PC-3 (cell line): ENCODE data around the gene PRSS1. TPM values are rescaled to one million over a fixed set of nuclear protein-coding genes. Genes with fewer than 3 reads are reported as not detected.
"Not testable (repeated sequence)": the region's sequence is repeated elsewhere in the genome, so short reads cannot be mapped to it uniquely, and the experiment has no call there.

ENCODE experiments used
- ATAC-seq: fragments of 200-7000 bp; cut with Tn5 transposase; 2 replicates; pipeline ENCODE4 v1.9.1; 2020; ENCODE audit warnings: mild to moderate bottlenecking, moderate library complexity
- BruUV-seq: library from RNA; stranded (reverse); fragments of 400-500 nt; replicated peaks from 2 replicates; lab custom pipeline; 2021; lab: Mats Ljungman, UMichigan
- CTCF ChIA-PET: fragments of 300-600 bp; sonication (Branson Sonifier 250); formaldehyde crosslinking; loops from one replicate; lab custom pipeline; 2022; ENCODE audit warnings: antibody characterized with exemption; lab: Charles Lee
- POLR2A ChIA-PET: fragments of 300-600 bp; sonication (Branson Sonifier 250); formaldehyde crosslinking; loops from one replicate; lab custom pipeline; 2022; ENCODE audit warnings: antibody characterized with exemption; ENCODE audit not compliant: unreplicated experiment; lab: Charles Lee
- DNase-seq: peaks from one replicate; pipeline ENCODE4 v3.0.0-alpha.2; 2015
- H2AFZ ChIP-seq: fragments of 300-600 bp; sonication (generic); 2 replicates; pipeline ENCODE4 v1.6.0; 2016; ENCODE audit warnings: antibody characterized with exemption, low read length
- H3F3A ChIP-seq: fragments of 300-600 bp; sonication (generic); one replicate; pipeline ENCODE4 v1.6.0; 2017; ENCODE audit warnings: antibody characterized with exemption, low read length, control low read depth, mild to moderate bottlenecking; ENCODE audit not compliant: unreplicated experiment
- H3K27ac ChIP-seq: fragments of 300-600 bp; sonication (generic); 2 replicates; pipeline ENCODE4 v1.5.1; 2016; ENCODE audit warnings: mild to moderate bottlenecking, low read length
- H3K27me3 ChIP-seq: fragments of 300-600 bp; sonication (generic); 2 replicates; pipeline ENCODE4 v1.6.1; 2016; ENCODE audit warnings: low read length, mixed read lengths
- H3K36me3 ChIP-seq: fragments of 300-600 bp; sonication (generic); 2 replicates; pipeline ENCODE4 v1.6.1; 2016; ENCODE audit warnings: low read depth, mixed run types, low read length, mixed read lengths
- H3K4me1 ChIP-seq: fragments of 300-600 bp; sonication (generic); 2 replicates; pipeline ENCODE4 v1.5.1; 2016; ENCODE audit warnings: low read length; ENCODE audit not compliant: insufficient read depth
- H3K4me2 ChIP-seq: fragments of 300-600 bp; sonication (generic); 2 replicates; pipeline ENCODE4 v1.6.0; 2016; ENCODE audit warnings: low read length
- H3K4me3 ChIP-seq: fragments of 300-600 bp; sonication (generic); 2 replicates; pipeline ENCODE4 v1.5.1; 2016; ENCODE audit warnings: mild to moderate bottlenecking, low read length, mixed read lengths
- H3K79me2 ChIP-seq: fragments of 300-600 bp; sonication (generic); 2 replicates; pipeline ENCODE4 v1.6.1; 2017; ENCODE audit warnings: low read length, mixed read lengths
- H3K9ac ChIP-seq: fragments of 300-600 bp; sonication (generic); 2 replicates; pipeline ENCODE4 v1.6.0; 2016; ENCODE audit warnings: mild to moderate bottlenecking, low read length
- H3K9me2 ChIP-seq: fragments of 300-600 bp; sonication (generic); replicated peaks from 2 replicates; pipeline ENCODE4 v1.6.1; 2016; ENCODE audit warnings: mixed run types, low read length, mixed read lengths
- H3K9me3 ChIP-seq: fragments of 300-600 bp; sonication (generic); 2 replicates; pipeline ENCODE4 v1.6.1; 2016; ENCODE audit warnings: low read length, mixed read lengths
- H4K20me1 ChIP-seq: fragments of 300-600 bp; sonication (generic); 2 replicates; pipeline ENCODE4 v1.6.1; 2016; ENCODE audit warnings: low read length, mixed read lengths
- CTCF ChIP-seq: fragments of 300-600 bp; sonication (generic); conservative IDR thresholded peaks from 2 replicates; pipeline ENCODE4 v1.5.1; 2017; ENCODE audit warnings: antibody characterized with exemption, low read depth, mild to moderate bottlenecking, low read length
- EZH2 ChIP-seq: fragments of 300-600 bp; sonication (generic); IDR thresholded peaks from one replicate; pipeline ENCODE4 v1.6.1; 2017; ENCODE audit warnings: antibody characterized with exemption, mild to moderate bottlenecking, low read length; ENCODE audit not compliant: unreplicated experiment
- EZH2phosphoT487 ChIP-seq: fragments of 300-600 bp; sonication (generic); IDR thresholded peaks from 2 replicates; pipeline ENCODE4 v1.6.1; 2018; ENCODE audit warnings: mild to moderate bottlenecking, antibody characterized with exemption, low read length, borderline replicate concordance
- intact Hi-C: fragments of 100-400 bp; cut with micrococcal nuclease; formaldehyde crosslinking; loops from 2 replicates; pipeline ENCODE4 v1.9.0; 2023
- total RNA-seq: library from RNA; depleted of rRNA; stranded (reverse); fragments of >200 nt; gene quantifications from 2 replicates; pipeline ENCODE4 v1.2.3, GENCODE V29; 2014

The PRSS1 gene
- total RNA-seq, 1 experiment from 2014 or later: not detected

GRCh38 chr7:142733271-142733670 is 16.0 kb upstream of the PRSS1 start:
- no TSS peak for BruUV-seq

DNA sequence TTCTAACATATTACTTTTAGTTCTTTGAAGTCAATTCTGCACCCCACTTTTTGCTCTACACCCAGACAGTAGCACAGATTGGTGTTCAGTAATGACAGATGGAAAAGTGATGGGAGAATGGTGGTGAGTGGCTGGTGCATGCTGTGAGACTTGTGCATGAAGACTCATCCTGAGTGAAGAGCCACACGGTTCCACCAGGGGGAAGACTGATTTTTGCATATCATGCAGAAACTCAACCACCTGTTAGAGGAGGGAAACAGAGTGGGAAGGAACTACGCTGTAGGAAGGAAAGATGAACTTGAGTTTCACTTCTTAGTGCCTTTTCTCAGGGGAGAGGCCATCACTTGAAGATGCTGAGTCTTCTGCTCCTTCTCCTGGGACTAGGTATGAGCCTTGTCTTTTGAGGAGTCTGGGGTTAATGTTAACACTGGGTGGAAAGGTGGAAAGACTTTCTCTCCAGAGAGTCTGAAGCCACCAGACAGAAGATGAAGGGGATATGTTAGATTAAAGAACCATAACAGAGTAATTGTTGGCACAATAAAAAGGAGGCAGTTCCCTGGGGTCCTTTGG is 9.3 kb upstream of the PRSS1 start:
- ChIA-PET POLR2A (no interaction called here), CTCF (no interaction called here)
- peak; percentile 42 for DNase-seq
- intact Hi-C loops: loop anchor here (1.0 kb wide), 1 partner anchor 43 kb away; no protein-coding TSS in a partner anchor
- H3K79me2 ChIP-seq: no peaks in the 10 kb centered on the region
- H3K36me3 ChIP-seq: no peaks in the 10 kb centered on the region
- BruUV-seq: no TSS peak
- H3K9ac ChIP-seq: no peak overlapping the region
- H3K4me3 ChIP-seq: no peak overlapping the region
- H3K9me3 ChIP-seq: no peaks in the 10 kb centered on the region
- H3K4me2 ChIP-seq: no peak overlapping the region
- no peak overlapping the region for H2AFZ ChIP-seq
- no peaks in the 10 kb centered on the region for H3K9me2 ChIP-seq
- peak; percentile 88 for ATAC-seq
- H3K4me1 ChIP-seq: no peaks in the 10 kb centered on the region
- no peak overlapping the region for H3K27ac ChIP-seq
- no peak for TF ChIP-seq EZH2
- peak; percentile 36 for TF ChIP-seq CTCF
- no peaks in the 10 kb centered on the region for H3F3A ChIP-seq
- no peaks in the 10 kb centered on the region for H4K20me1 ChIP-seq
- peaks cover 56% of the 10 kb centered on the region for H3K27me3 ChIP-seq

More at GRCh38 chr7:142733271-142733670, 16.0 kb upstream of the PRSS1 start:
- H2AFZ ChIP-seq: no peak overlapping the region
- no peaks in the 10 kb centered on the region for H3K9me2 ChIP-seq
- no peak overlapping the region for H3K9ac ChIP-seq
- no peaks in the 10 kb centered on the region for H3K9me3 ChIP-seq
- no peaks in the 10 kb centered on the region for H3K36me3 ChIP-seq
- no peaks in the 10 kb centered on the region for H3F3A ChIP-seq
- H3K4me2 ChIP-seq: no peak overlapping the region
- POLR2A ChIA-PET: no interaction called here
- peaks cover 48% of the 10 kb centered on the region for H3K27me3 ChIP-seq
- no peak for TF ChIP-seq EZH2
- TF ChIP-seq EZH2phosphoT487: no peak
- TF ChIP-seq CTCF: no peak
- CTCF ChIA-PET: interaction anchor here (0.7 kb wide), 1 partner anchor 208 kb away, joined by 3 read pairs; no protein-coding TSS in a partner anchor
- ATAC-seq (no peak), DNase-seq (no peak)
- H4K20me1 ChIP-seq: no peaks in the 10 kb centered on the region
- intact Hi-C loops: no loop called here
- no peak overlapping the region for H3K27ac ChIP-seq
- no peak overlapping the region for H3K4me3 ChIP-seq
- H3K79me2 ChIP-seq: no peaks in the 10 kb centered on the region
- no peaks in the 10 kb centered on the region for H3K4me1 ChIP-seq

DNA sequence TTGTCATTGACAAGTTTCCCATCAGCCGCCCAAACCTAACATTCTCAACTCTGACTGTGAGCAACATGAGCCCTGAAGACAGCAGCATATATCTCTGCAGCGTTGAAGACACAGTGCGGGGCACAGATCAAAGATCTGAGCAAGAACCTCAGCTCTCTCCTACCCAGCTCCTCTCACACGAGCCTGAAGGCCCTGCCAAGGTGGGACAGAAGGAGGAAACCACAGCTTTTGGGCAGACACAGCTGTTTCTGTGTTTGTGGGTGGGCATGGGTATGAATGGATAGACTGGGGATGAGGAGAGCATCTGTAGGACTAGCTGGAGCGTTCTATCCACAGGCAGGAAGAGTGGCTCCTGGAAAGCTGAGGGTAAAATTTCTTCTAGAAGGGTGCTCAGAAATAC is 8.5 kb upstream of the PRSS1 start:
- H3K79me2 ChIP-seq: no peaks in the 10 kb centered on the region
- no peak overlapping the region for H3K4me2 ChIP-seq
- intact Hi-C loops: loop anchor here (1.0 kb wide), 1 partner anchor 43 kb away; no protein-coding TSS in a partner anchor
- no peaks in the 10 kb centered on the region for H3K9me3 ChIP-seq
- BruUV-seq: no TSS peak
- H3K9ac ChIP-seq: no peak overlapping the region
- POLR2A ChIA-PET: no interaction called here
- no peak for DNase-seq
- no peak overlapping the region for H2AFZ ChIP-seq
- CTCF ChIA-PET: no interaction called here
- TF ChIP-seq EZH2phosphoT487 (no peak), EZH2 (no peak), CTCF (no peak)
- H3K36me3 ChIP-seq: no peaks in the 10 kb centered on the region
- H3K4me1 ChIP-seq: no peaks in the 10 kb centered on the region; the same call in 1 of the 2 replicates
- H3K4me3 ChIP-seq: no peak overlapping the region
- H3K9me2 ChIP-seq: no peaks in the 10 kb centered on the region
- peaks cover 57% of the 10 kb centered on the region for H3K27me3 ChIP-seq
- no peak for ATAC-seq
- H3F3A ChIP-seq: no peaks in the 10 kb centered on the region
- no peak overlapping the region for H3K27ac ChIP-seq
- H4K20me1 ChIP-seq: no peaks in the 10 kb centered on the region

DNA sequence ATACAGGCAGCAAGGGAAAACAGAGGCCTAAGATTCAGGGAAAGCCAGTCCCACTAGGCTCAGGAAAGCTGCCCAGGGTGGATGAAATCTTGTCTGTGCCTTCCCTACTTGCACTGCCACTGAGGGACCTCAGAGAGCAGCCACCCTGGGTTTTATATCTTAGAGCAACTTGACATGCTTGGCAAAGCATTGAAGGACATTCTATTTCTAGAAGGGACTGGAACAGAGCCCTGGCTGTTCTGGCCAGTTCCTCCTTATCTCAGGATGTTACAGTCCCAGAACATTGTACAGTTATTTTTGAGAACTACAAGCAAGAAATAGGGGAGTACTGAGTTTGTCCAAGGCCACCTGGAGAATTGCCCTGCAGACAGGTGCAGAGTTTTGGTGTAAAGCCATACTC is 7.3 kb upstream of the PRSS1 start:
- peaks cover 68% of the 10 kb centered on the region for H3K27me3 ChIP-seq
- BruUV-seq, DNase-seq, H3K4me3 ChIP-seq, POLR2A ChIA-PET, H3K36me3 ChIP-seq, H2AFZ ChIP-seq, H3K79me2 ChIP-seq, CTCF ChIA-PET, H3K4me2 ChIP-seq, ATAC-seq, H3K4me1 ChIP-seq, H3K9ac ChIP-seq, H3K9me2 ChIP-seq, intact Hi-C loops, H4K20me1 ChIP-seq, H3K27ac ChIP-seq, H3K9me3 ChIP-seq, H3F3A ChIP-seq: not testable (repeated sequence)
